ENCODE measurements around the gene ABCA6. TPM values are rescaled to one million over a fixed set of nuclear protein-coding genes. Genes with fewer than 3 reads are reported as not detected.
"Not testable (repeated sequence)": the region's sequence is repeated elsewhere in the genome, so short reads cannot be mapped to it uniquely, and the experiment has no call there.

ABCA6 gene
- total and polyA plus RNA-seq, 4 donors = 1.9 to 132 (median 8.7) TPM

DNA sequence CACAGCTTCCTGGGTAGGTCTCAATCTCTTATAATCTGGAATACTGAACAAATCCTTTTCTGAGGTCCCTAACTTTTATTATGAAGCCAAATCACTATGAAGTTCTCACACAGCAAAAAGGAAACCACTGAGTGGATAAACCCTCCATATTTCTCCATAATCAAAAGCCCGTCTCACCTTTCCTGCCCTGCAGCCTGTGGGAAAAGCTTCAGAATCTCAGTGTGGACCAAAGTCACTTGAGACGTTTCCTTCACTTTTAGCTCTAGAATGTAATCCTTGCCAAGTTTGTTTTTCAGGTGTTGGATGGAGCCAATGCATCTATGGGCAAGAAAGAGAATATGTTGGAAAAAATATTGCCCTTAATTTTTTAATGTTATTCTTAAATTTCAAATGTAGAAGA lies 59.0 kb downstream of the ABCA6 start:
- 97 to 98% methylated on average over 2 of the region's 2 CpGs for WGBS, 2 donors
- Histone ChIP-seq H3K4me1 (ENCODE audit: control insufficient read depth in 5 of 5, insufficient read depth in 5 of 5, low read length in 5 of 5) (no peaks in the 10 kb centered on the region), H3K9me3 (ENCODE audit: control insufficient read depth in 4 of 4, insufficient read depth in 3 of 4, low read length in 3 of 4) (peaks cover 0 to 5% (median 2%) of the 10 kb centered on the region in 4 donors), H3K36me3 (ENCODE audit: control insufficient read depth in 4 of 4, insufficient read depth in 4 of 4, low read length in 4 of 4) (peaks cover 1 to 46% (median 21%) of the 10 kb centered on the region in 4 donors), H3K27ac (ENCODE audit: low read depth in 1 of 2, low read length in 1 of 2) (no peak overlapping the region), H3K27me3 (ENCODE audit: control insufficient read depth in 3 of 3, insufficient read depth in 3 of 3, low read length in 2 of 3) (no peaks in the 10 kb centered on the region), H3K4me3 (no peak overlapping the region), H3K9ac (ENCODE audit: insufficient read depth in 1 of 2, low read length in 2 of 2) (no peak overlapping the region)
- no peak for DNase-seq
- TF ChIP-seq, protein P1, sequence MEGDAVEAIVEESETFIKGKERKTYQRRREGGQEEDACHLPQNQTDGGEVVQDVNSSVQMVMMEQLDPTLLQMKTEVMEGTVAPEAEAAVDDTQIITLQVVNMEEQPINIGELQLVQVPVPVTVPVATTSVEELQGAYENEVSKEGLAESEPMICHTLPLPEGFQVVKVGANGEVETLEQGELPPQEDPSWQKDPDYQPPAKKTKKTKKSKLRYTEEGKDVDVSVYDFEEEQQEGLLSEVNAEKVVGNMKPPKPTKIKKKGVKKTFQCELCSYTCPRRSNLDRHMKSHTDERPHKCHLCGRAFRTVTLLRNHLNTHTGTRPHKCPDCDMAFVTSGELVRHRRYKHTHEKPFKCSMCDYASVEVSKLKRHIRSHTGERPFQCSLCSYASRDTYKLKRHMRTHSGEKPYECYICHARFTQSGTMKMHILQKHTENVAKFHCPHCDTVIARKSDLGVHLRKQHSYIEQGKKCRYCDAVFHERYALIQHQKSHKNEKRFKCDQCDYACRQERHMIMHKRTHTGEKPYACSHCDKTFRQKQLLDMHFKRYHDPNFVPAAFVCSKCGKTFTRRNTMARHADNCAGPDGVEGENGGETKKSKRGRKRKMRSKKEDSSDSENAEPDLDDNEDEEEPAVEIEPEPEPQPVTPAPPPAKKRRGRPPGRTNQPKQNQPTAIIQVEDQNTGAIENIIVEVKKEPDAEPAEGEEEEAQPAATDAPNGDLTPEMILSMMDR (IDR thresholded peaks at IDR 0.05; ENCODE audit: control extremely low read depth, extremely low read depth) = no peak
- ATAC-seq (ENCODE audit: insufficient read depth, low FRiP score) = no peak

DNA sequence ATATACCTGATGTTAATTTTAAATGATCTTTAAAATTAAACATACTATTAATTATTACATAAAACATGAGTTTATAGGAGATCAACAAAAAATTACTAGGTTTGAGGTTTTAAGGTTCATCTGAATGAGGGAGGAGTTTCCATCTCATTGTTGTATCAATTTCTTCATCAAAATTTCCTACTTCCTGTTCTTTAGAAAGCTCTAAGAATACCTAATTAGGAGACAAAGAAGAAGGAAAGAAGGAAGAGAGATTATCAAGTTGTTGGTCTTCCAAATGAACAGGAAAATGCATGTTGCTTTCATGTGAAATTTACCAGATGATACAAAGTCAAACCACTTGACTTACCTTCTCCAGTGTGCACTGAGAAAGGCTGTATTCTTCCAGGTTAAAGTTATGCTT lies 62.8 kb downstream of the ABCA6 start:
- DNase-seq (no peak), ATAC-seq (ENCODE audit: insufficient read depth, low FRiP score) (no peak)
- H3K27ac ChIP-seq (ENCODE audit: low read depth in 1 of 2, low read length in 1 of 2) = no peak overlapping the region
- H3K27me3 ChIP-seq (ENCODE audit: control insufficient read depth in 3 of 3, insufficient read depth in 3 of 3, low read length in 2 of 3) = no peaks in the 10 kb centered on the region
- H3K4me1 ChIP-seq (ENCODE audit: control insufficient read depth in 5 of 5, insufficient read depth in 5 of 5, low read length in 5 of 5) = no peaks in the 10 kb centered on the region
- no peak overlapping the region for H3K9ac ChIP-seq (ENCODE audit: insufficient read depth in 1 of 2, low read length in 2 of 2)
- TF ChIP-seq, protein P1 (IDR thresholded peaks at IDR 0.05; ENCODE audit: control extremely low read depth, extremely low read depth) = no peak
- H3K4me3 ChIP-seq = no peak overlapping the region
- H3K9me3 ChIP-seq (ENCODE audit: control insufficient read depth in 4 of 4, insufficient read depth in 3 of 4, low read length in 3 of 4) = peaks cover 0 to 8% (median 4%) of the 10 kb centered on the region in 4 donors
- peaks cover 1 to 47% (median 25%) of the 10 kb centered on the region in 4 donors for H3K36me3 ChIP-seq (ENCODE audit: control insufficient read depth in 4 of 4, insufficient read depth in 4 of 4, low read length in 4 of 4)

DNA sequence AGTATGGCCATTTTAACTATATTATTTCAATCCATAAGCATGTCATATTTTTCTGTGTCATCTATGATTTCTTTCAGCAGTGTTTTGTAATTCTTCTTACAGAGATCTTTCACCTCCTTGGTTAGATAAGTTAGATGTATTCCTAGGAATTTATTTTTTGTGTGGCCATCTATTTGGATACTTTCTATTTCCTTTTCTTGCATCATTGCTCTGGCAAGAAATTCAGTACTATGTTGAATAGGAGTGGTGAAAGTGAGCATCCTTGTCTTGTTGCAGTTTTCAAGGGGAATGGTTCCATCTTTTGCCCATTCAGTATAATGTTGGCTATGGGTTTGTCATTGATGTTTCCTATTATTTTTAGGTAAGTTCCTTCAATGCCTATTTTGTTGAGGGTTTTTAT lies 65.9 kb downstream of the ABCA6 start:
- TF ChIP-seq, protein P1 (IDR thresholded peaks at IDR 0.05; ENCODE audit: control extremely low read depth, extremely low read depth) = no peak
- Histone ChIP-seq H3K4me1 (ENCODE audit: control insufficient read depth in 5 of 5, insufficient read depth in 5 of 5, low read length in 5 of 5) (no peaks in the 10 kb centered on the region), H3K4me3 (no peak overlapping the region), H3K27ac (ENCODE audit: low read depth in 1 of 2, low read length in 1 of 2) (no peak overlapping the region), H3K9ac (ENCODE audit: insufficient read depth in 1 of 2, low read length in 2 of 2) (no peak overlapping the region), H3K36me3 (ENCODE audit: control insufficient read depth in 4 of 4, insufficient read depth in 4 of 4, low read length in 4 of 4) (peaks cover 0 to 37% (median 15%) of the 10 kb centered on the region in 4 donors), H3K9me3 (ENCODE audit: control insufficient read depth in 4 of 4, insufficient read depth in 3 of 4, low read length in 3 of 4) (peaks cover 0 to 12% (median 2%) of the 10 kb centered on the region in 4 donors), H3K27me3 (ENCODE audit: control insufficient read depth in 3 of 3, insufficient read depth in 3 of 3, low read length in 2 of 3) (no peaks in the 10 kb centered on the region)
- no peak for ATAC-seq (ENCODE audit: insufficient read depth, low FRiP score)
- DNase-seq = no peak

DNA sequence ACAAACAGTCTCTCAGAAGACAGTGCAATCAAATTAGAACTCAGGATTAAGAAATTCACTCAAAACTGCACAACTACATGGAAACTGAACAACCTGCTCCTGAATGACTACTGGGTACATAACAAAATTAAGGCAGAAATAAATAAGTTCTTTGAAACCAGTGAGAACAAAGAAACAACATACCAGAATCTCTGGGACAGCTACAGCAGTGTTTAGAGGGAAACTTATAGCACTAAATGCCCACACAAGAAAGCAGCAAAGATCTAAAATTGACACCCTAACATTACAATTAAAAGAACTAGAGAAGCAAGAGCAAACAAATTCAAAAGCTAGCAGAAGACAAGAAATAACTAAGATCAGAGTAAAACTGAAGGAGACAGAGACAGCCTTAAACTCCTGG lies 68.3 kb downstream of the ABCA6 start:
- Histone ChIP-seq H3K9me3 (ENCODE audit: control insufficient read depth in 4 of 4, insufficient read depth in 3 of 4, low read length in 3 of 4) (peaks cover 0 to 12% (median 0%) of the 10 kb centered on the region in 4 donors), H3K36me3 (ENCODE audit: control insufficient read depth in 4 of 4, insufficient read depth in 4 of 4, low read length in 4 of 4) (peaks cover 0 to 25% (median 9%) of the 10 kb centered on the region in 4 donors)
- not testable (repeated sequence) for H3K27me3 ChIP-seq (ENCODE audit: control insufficient read depth in 3 of 3, insufficient read depth in 3 of 3, low read length in 2 of 3); H3K4me1 ChIP-seq (ENCODE audit: control insufficient read depth in 5 of 5, insufficient read depth in 5 of 5, low read length in 5 of 5); H3K4me3 ChIP-seq; DNase-seq; H3K9ac ChIP-seq (ENCODE audit: insufficient read depth in 1 of 2, low read length in 2 of 2); H3K27ac ChIP-seq (ENCODE audit: low read depth in 1 of 2, low read length in 1 of 2); ATAC-seq (ENCODE audit: insufficient read depth, low FRiP score)

DNA sequence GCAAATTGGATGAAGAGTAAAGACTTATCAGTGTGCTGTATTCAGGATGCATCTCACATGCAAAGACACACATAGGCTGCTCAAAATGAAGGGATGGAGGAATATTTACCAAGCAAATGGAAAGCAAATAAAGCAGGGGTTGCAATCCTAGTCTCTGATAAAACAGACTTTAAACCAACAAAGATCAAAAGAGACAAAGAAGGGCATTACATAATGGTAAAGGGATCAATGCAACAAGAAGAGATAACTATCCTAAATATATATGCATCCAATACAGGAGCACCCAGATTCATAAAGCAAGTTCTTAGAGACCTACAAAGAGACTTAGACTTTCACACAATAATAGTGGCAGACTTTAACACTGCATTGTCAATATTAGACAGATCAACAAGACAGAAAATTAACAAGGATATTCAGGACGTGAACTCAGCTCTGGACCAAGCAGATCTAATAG lies 68.9 kb downstream of the ABCA6 start:
- 88 to 89% methylated on average over 1 of the region's 1 CpG for WGBS, 2 donors
- ATAC-seq (ENCODE audit: insufficient read depth, low FRiP score); H3K27ac ChIP-seq (ENCODE audit: low read depth in 1 of 2, low read length in 1 of 2); DNase-seq; H3K9ac ChIP-seq (ENCODE audit: insufficient read depth in 1 of 2, low read length in 2 of 2); H3K27me3 ChIP-seq (ENCODE audit: control insufficient read depth in 3 of 3, insufficient read depth in 3 of 3, low read length in 2 of 3); H3K4me3 ChIP-seq; H3K4me1 ChIP-seq (ENCODE audit: control insufficient read depth in 5 of 5, insufficient read depth in 5 of 5, low read length in 5 of 5): not testable (repeated sequence)
- H3K9me3 ChIP-seq (ENCODE audit: control insufficient read depth in 4 of 4, insufficient read depth in 3 of 4, low read length in 3 of 4) = peaks cover 0 to 12% (median 0%) of the 10 kb centered on the region in 4 donors
- peaks cover 0 to 25% (median 7%) of the 10 kb centered on the region in 4 donors for H3K36me3 ChIP-seq (ENCODE audit: control insufficient read depth in 4 of 4, insufficient read depth in 4 of 4, low read length in 4 of 4)

DNA sequence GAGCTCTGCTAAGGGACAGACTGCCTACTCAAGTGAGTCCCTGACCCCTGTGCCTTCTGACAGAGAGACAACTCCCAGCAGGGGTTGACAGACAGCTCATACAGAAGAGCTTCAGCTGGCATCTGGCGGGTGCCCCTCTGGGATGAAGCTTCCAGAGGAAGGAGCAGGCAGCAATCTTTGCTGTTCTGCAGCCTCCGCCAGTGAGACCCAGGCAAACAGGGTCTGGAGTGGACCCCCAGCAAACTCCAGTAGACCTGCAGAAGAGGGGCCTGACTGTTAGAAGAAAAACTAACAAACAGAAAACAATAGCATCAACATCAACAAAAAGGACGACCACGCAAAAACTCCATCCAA lies 70.5 kb downstream of the ABCA6 start:
- not testable (repeated sequence) for H3K27me3 ChIP-seq (ENCODE audit: control insufficient read depth in 3 of 3, insufficient read depth in 3 of 3, low read length in 2 of 3); DNase-seq; H3K9ac ChIP-seq (ENCODE audit: insufficient read depth in 1 of 2, low read length in 2 of 2); H3K4me1 ChIP-seq (ENCODE audit: control insufficient read depth in 5 of 5, insufficient read depth in 5 of 5, low read length in 5 of 5); ATAC-seq (ENCODE audit: insufficient read depth, low FRiP score); H3K9me3 ChIP-seq (ENCODE audit: control insufficient read depth in 4 of 4, insufficient read depth in 3 of 4, low read length in 3 of 4); H3K27ac ChIP-seq (ENCODE audit: low read depth in 1 of 2, low read length in 1 of 2); H3K4me3 ChIP-seq
- H3K36me3 ChIP-seq (ENCODE audit: control insufficient read depth in 4 of 4, insufficient read depth in 4 of 4, low read length in 4 of 4) = peaks cover 0 to 16% (median 6%) of the 10 kb centered on the region in 4 donors
- WGBS, 2 donors = 81 to 84% methylated on average over 4 of the region's 4 CpGs

Measured in lung (tissue), 12 donors.